ENCODE results near the gene RNF150. TPM values are rescaled to one million over a fixed set of nuclear protein-coding genes. Genes with fewer than 3 reads are reported as not detected.
"Not testable (repeated sequence)": the region's sequence is repeated elsewhere in the genome, so short reads cannot be mapped to it uniquely, and the experiment has no call there.

Gene RNF150
- total and polyA plus RNA-seq, 3 donors from 2014 or later, result 4.7 to 7.8 (median 6.5) TPM

DNA sequence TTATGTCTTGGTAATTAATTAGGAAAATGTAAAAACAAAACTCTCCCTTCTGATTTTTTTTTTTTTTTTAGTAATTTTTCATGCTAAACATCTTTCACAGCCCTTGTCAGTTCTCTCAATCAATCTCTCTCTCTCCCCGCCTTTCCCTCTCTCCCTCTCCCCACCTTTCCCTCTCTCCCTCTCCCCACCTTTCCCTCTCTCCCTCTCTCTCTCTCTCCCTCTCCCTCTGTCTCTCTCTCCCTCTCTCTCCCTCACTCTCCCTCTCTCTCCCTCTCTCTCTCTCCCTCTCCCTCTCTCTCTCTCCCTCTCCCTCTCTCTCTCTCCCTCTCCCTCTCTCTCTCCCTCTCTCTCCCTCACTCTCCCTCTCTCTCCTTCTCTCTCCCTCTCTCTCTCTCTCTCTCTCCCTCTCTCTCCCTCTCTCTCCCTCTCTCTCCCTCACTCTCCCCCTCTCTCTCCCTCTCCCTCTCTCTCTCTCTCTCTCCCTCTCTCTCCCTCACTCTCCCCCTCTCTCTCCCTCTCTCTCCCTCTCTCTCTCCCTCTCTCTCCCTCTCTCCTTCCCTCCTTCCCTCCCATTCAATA is 322.6 kb downstream of the RNF150 start:
- TF ChIP-seq, protein P1, sequence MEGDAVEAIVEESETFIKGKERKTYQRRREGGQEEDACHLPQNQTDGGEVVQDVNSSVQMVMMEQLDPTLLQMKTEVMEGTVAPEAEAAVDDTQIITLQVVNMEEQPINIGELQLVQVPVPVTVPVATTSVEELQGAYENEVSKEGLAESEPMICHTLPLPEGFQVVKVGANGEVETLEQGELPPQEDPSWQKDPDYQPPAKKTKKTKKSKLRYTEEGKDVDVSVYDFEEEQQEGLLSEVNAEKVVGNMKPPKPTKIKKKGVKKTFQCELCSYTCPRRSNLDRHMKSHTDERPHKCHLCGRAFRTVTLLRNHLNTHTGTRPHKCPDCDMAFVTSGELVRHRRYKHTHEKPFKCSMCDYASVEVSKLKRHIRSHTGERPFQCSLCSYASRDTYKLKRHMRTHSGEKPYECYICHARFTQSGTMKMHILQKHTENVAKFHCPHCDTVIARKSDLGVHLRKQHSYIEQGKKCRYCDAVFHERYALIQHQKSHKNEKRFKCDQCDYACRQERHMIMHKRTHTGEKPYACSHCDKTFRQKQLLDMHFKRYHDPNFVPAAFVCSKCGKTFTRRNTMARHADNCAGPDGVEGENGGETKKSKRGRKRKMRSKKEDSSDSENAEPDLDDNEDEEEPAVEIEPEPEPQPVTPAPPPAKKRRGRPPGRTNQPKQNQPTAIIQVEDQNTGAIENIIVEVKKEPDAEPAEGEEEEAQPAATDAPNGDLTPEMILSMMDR (IDR thresholded peaks at IDR 0.05), result peak in 1 of 3 experiments; percentile 62
- intact Hi-C loops (cut with DNase I; ENCODE audit: low total_unique reads), result not testable (repeated sequence)

More for the DNA sequence above, 322.6 kb downstream of the RNF150 start:
- H3K36me3 ChIP-seq (ENCODE audit: low read depth, missing control alignments); H3K27me3 ChIP-seq; H3K4me3 ChIP-seq; DNase-seq; H3K9me3 ChIP-seq; H3K27ac ChIP-seq: not testable (repeated sequence)
- peaks cover 14% of the 10 kb centered on the region for H3K4me1 ChIP-seq
- 68 to 90% methylated on average over 1 of the region's 1 CpG for WGBS, 2 donors

Other genes starting within 250 kb of the RNF150 start
- 10 to 100 TPM; 20.6 to 22.8 TPM for gene ZNF330, start 87.4 kb upstream of the RNF150 start, total RNA-seq
- 42.0 TPM for gene ZNF330, start 87.4 kb upstream of the RNF150 start, polyA plus RNA-seq (ENCODE audit: insufficient read depth, low read depth, low replicate concordance)